ENCODE results near the gene PFDN1.

- TF ChIP-seq CTCF (optimal IDR thresholded peaks at IDR 0.05 in 1 of 3, IDR thresholded peaks at IDR 0.05 in 1 of 3, conservative IDR thresholded peaks at IDR 0.05 in 1 of 3; ENCODE audit: extremely low read depth in 1 of 3, insufficient read depth in 2 of 3, low read length in 3 of 3) (no peak), EZH2 (IDR thresholded peaks at IDR 0.05; ENCODE audit: low read length) (no peak)
These were observed 40.1 kb downstream of the PFDN1 start for GRCh38 chr5:140262839-140263238.

Measured in keratinocyte (primary cell).